Activated naive CD8-positive, alpha-beta T cell treated with anti-CD3 and anti-CD28 coated beads, Interleukin-2, amount 50 U/mL, for 16 hours (primary cell): Measurements from ENCODE around the gene KCNAB1.
"Not testable (repeated sequence)": the region's sequence is repeated elsewhere in the genome, so short reads cannot be mapped to it uniquely, and the experiment has no call there.

ENCODE experiments used
- DNase-seq: peaks from one replicate; pipeline ENCODE4 v3.0.0-alpha.2; 2020; ENCODE audit warnings: low read depth, low spot score

The KCNAB1 gene

GRCh38 chr3:156271995-156272719 lies 151.8 kb downstream of the KCNAB1 start:
- DNase-seq: no peak

- no peak for DNase-seq
These were observed 152.8 kb downstream of the KCNAB1 start for GRCh38 chr3:156273111-156273694.

GRCh38 chr3:156274791-156275190 lies 154.4 kb downstream of the KCNAB1 start:
- DNase-seq: no peak

GRCh38 chr3:156284637-156285036 lies 164.3 kb downstream of the KCNAB1 start:
- not testable (repeated sequence) for DNase-seq

GRCh38 chr3:156285626-156286025 lies 165.2 kb downstream of the KCNAB1 start:
- no peak for DNase-seq

- no peak for DNase-seq
These were observed 170.5 kb downstream of the KCNAB1 start for GRCh38 chr3:156290924-156291271.

- no peak for DNase-seq
These were observed 171.1 kb downstream of the KCNAB1 start for GRCh38 chr3:156291272-156292123.

GRCh38 chr3:156293566-156293965 lies 173.2 kb downstream of the KCNAB1 start:
- no peak for DNase-seq

- no peak for DNase-seq
These were observed 177.2 kb downstream of the KCNAB1 start for GRCh38 chr3:156297582-156297981.

GRCh38 chr3:156298014-156298413 lies 177.6 kb downstream of the KCNAB1 start:
- no peak for DNase-seq

- DNase-seq: no peak
These were observed 178.6 kb downstream of the KCNAB1 start for GRCh38 chr3:156298938-156299337.

- no peak for DNase-seq
These were observed 179.2 kb downstream of the KCNAB1 start for GRCh38 chr3:156299569-156299968.

- no peak for DNase-seq
These were observed 180.0 kb downstream of the KCNAB1 start for GRCh38 chr3:156300371-156300770.

- DNase-seq: no peak
These were observed 180.8 kb downstream of the KCNAB1 start for GRCh38 chr3:156300929-156301840.

GRCh38 chr3:156303001-156303707 lies 182.8 kb downstream of the KCNAB1 start:
- DNase-seq: no peak

GRCh38 chr3:156304406-156304805 lies 184.0 kb downstream of the KCNAB1 start:
- DNase-seq: no peak

- DNase-seq: no peak
These were observed 185.3 kb downstream of the KCNAB1 start for GRCh38 chr3:156305672-156306071.

GRCh38 chr3:156307704-156308103 lies 187.3 kb downstream of the KCNAB1 start:
- DNase-seq: no peak

GRCh38 chr3:156311431-156311830 lies 191.1 kb downstream of the KCNAB1 start:
- DNase-seq: no peak

- DNase-seq: no peak
These were observed 191.6 kb downstream of the KCNAB1 start for GRCh38 chr3:156311930-156312329.

- no peak for DNase-seq
These were observed 195.7 kb downstream of the KCNAB1 start for GRCh38 chr3:156316076-156316475.
